PC-9 (cell line): Measurements from ENCODE around the gene SFTPD. TPM values are rescaled to one million over a fixed set of nuclear protein-coding genes. Genes with fewer than 3 reads are reported as not detected.
A peak's percentile ranks its signal among the peaks of the same experiment; 100 is the strongest.
"Not testable (repeated sequence)": the region's sequence is repeated elsewhere in the genome, so short reads cannot be mapped to it uniquely, and the experiment has no call there.

Source experiments
- BruUV-seq: library from RNA; stranded (reverse); fragments of 400-500 nt; replicated peaks from 2 replicates; lab custom pipeline; 2021; lab: Mats Ljungman, UMichigan
- CTCF ChIA-PET: fragments of 300-600 bp; sonication (Branson Sonifier 250); formaldehyde crosslinking; loops from one replicate; lab custom pipeline; 2022; ENCODE audit warnings: antibody characterized with exemption; lab: Charles Lee
- POLR2A ChIA-PET: fragments of 300-600 bp; sonication (Branson Sonifier 250); formaldehyde crosslinking; loops from one replicate; lab custom pipeline; 2022; ENCODE audit warnings: antibody characterized with exemption; ENCODE audit not compliant: unreplicated experiment; lab: Charles Lee
- DNase-seq, 2 experiments: peaks; one replicate each; pipeline versions ENCODE4 v3.0.0 to v3.0.0-alpha.2; 2015 to 2022; ENCODE audit warnings: mixed read lengths in 1 of 2
- H2AFZ ChIP-seq: fragments of 200-600 bp; sonication (generic); 2 replicates; pipeline ENCODE4 v1.8.1; 2017; ENCODE audit warnings: antibody characterized with exemption
- H3F3A ChIP-seq: fragments of 200-600 bp; sonication (generic); 2 replicates; pipeline ENCODE4 v1.8.1; 2017; ENCODE audit warnings: antibody characterized with exemption, mild to moderate bottlenecking, low read depth; ENCODE audit not compliant: insufficient read depth
- H3K27ac ChIP-seq: fragments of 200-600 bp; sonication (generic); 2 replicates; pipeline ENCODE4 v1.6.1; 2016; ENCODE audit warnings: mixed run types
- H3K27me3 ChIP-seq: fragments of 200-600 bp; sonication (generic); 2 replicates; pipeline ENCODE4 v1.6.1; 2016; ENCODE audit warnings: low read depth, mixed run types; ENCODE audit not compliant: insufficient read depth
- H3K36me3 ChIP-seq: fragments of 200-600 bp; sonication (generic); 2 replicates; pipeline ENCODE4 v1.6.1; 2016; ENCODE audit warnings: low read depth, mixed run types
- H3K4me1 ChIP-seq: fragments of 200-600 bp; sonication (generic); replicated peaks from 2 replicates; pipeline ENCODE4 v1.6.1; 2016; ENCODE audit warnings: mixed run types; ENCODE audit not compliant: insufficient read depth
- H3K4me2 ChIP-seq: fragments of 200-600 bp; sonication (generic); 2 replicates; pipeline ENCODE4 v1.6.1; 2017; ENCODE audit warnings: mixed run types
- H3K4me3 ChIP-seq: fragments of 200-600 bp; sonication (generic); 2 replicates; pipeline ENCODE4 v1.6.1; 2016; ENCODE audit warnings: mixed run types
- H3K79me2 ChIP-seq: fragments of 200-600 bp; sonication (generic); 2 replicates; pipeline ENCODE4 v1.6.1; 2017; ENCODE audit warnings: low read depth, mixed run types
- H3K9me2 ChIP-seq: fragments of 200-600 bp; sonication (generic); 2 replicates; pipeline ENCODE4 v1.8.1; 2017; ENCODE audit warnings: mild to moderate bottlenecking; ENCODE audit not compliant: insufficient read depth
- H3K9me3 ChIP-seq: fragments of 200-600 bp; sonication (generic); 2 replicates; pipeline ENCODE4 v1.8.1; 2016; ENCODE audit warnings: low read depth; ENCODE audit not compliant: insufficient read depth
- H4K20me1 ChIP-seq: fragments of 200-600 bp; sonication (generic); 2 replicates; pipeline ENCODE4 v1.8.1; 2017; ENCODE audit not compliant: insufficient read depth
- EZH2 ChIP-seq: fragments of 200-600 bp; sonication (generic); IDR thresholded peaks from 2 replicates; pipeline ENCODE4 v1.8.0; 2017; ENCODE audit warnings: antibody characterized with exemption, low read depth
- intact Hi-C: fragments of 100-400 bp; cut with micrococcal nuclease; formaldehyde crosslinking; loops from one replicate; pipeline ENCODE4 v1.10.0; 2022; ENCODE audit not compliant: unreplicated experiment
- total RNA-seq: library from RNA; stranded (reverse); gene quantifications from 2 replicates; pipeline ENCODE4 v1.2.3, GENCODE V29; 2021
- TF ChIP-seq, protein P1 (sequence below): fragments of 200-600 bp; sonication (generic); conservative IDR thresholded peaks from 2 replicates; pipeline ENCODE4 v1.6.1; 2017; ENCODE audit warnings: mixed run types, antibody characterized with exemption, mild to moderate bottlenecking, moderate library complexity

SFTPD gene
- total RNA-seq, 1 experiment from 2014 or later: not detected

DNA sequence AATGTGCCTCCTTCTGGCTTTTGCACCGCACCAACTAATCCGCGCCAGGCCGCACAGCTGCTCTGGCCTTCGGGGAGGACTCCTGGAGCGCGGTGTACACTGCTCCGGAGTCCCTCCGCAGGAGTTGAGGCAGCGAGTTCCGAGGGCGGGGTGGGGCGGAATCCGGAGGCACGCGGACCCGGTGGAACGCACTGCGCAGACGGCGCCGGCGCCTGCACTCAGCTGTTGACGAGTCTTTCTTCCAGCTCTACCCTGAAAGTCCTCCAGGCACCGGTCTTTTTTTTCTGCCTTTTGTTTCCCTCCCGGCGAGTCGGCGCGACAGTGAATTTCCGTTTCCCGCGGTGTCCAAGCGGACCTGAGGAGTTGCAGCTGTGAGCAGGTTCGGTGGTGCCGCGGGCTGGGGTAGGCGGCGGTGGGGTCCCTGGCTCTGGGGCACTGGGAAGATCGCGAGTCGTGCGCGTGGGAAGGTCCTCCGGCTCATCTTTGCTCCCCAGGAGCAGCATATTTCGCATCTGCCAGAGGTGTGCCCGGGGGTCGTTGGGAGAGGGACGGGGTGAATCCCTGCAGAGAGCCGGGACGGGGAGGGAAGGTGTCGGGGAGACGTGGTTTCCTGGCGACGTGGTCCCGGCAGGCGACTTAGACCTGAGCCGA is 44.1 kb downstream of the SFTPD start:
- Histone ChIP-seq H3K27me3 (peaks cover 14% of the 10 kb centered on the region; the same call in 1 of the 2 replicates), H3K27ac (no peak overlapping the region), H3K4me1 (peaks cover 8% of the 10 kb centered on the region), H3K9me3 (no peaks in the 10 kb centered on the region), H3K4me2 (peak overlapping the region; percentile 98), H3K36me3 (no peaks in the 10 kb centered on the region), H4K20me1 (no peaks in the 10 kb centered on the region), H3K4me3 (peak overlapping the region; percentile 80), H3K9me2 (no peaks in the 10 kb centered on the region), H2AFZ (peak overlapping the region; percentile 96), H3K79me2 (no peaks in the 10 kb centered on the region), H3F3A (no peaks in the 10 kb centered on the region)
- BruUV-seq: no TSS peak
- intact Hi-C loops: loop anchor here (2.0 kb wide), 1 partner anchor 76 kb away; no protein-coding TSS in a partner anchor
- DNase-seq: peak; percentile 49 to 71
- TF ChIP-seq, protein P1, sequence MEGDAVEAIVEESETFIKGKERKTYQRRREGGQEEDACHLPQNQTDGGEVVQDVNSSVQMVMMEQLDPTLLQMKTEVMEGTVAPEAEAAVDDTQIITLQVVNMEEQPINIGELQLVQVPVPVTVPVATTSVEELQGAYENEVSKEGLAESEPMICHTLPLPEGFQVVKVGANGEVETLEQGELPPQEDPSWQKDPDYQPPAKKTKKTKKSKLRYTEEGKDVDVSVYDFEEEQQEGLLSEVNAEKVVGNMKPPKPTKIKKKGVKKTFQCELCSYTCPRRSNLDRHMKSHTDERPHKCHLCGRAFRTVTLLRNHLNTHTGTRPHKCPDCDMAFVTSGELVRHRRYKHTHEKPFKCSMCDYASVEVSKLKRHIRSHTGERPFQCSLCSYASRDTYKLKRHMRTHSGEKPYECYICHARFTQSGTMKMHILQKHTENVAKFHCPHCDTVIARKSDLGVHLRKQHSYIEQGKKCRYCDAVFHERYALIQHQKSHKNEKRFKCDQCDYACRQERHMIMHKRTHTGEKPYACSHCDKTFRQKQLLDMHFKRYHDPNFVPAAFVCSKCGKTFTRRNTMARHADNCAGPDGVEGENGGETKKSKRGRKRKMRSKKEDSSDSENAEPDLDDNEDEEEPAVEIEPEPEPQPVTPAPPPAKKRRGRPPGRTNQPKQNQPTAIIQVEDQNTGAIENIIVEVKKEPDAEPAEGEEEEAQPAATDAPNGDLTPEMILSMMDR: no peak
- 0 out of 2 replicates have a peak, but pooled peaks have one; percentile 19 for TF ChIP-seq EZH2
- CTCF ChIA-PET: no interaction called here
- POLR2A ChIA-PET: interaction anchor here (0.5 to 0.6 kb wide), 2 partner anchors 174 to 222 kb away, joined by 3 to 5 read pairs; no protein-coding TSS in a partner anchor

DNA sequence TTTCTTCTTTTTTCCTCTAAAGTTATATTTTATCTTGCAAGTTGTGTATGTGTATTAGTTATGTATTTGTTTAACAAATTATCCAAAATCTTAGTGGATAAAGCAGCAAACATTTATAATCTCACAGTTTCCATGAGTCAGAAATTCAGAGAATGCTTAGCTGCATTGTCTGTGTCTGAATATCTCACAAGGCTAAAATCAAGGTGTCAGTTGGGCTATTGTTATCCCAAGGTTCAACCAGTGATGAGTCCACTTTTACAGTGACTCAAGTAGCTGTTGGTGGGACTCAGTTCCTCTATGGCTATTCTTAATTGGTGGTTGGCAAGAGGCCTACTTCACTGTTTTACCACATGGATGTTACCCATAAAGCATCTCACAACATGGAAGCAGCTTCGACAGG is 47.3 kb downstream of the SFTPD start:
- BruUV-seq: not testable (repeated sequence)

DNA sequence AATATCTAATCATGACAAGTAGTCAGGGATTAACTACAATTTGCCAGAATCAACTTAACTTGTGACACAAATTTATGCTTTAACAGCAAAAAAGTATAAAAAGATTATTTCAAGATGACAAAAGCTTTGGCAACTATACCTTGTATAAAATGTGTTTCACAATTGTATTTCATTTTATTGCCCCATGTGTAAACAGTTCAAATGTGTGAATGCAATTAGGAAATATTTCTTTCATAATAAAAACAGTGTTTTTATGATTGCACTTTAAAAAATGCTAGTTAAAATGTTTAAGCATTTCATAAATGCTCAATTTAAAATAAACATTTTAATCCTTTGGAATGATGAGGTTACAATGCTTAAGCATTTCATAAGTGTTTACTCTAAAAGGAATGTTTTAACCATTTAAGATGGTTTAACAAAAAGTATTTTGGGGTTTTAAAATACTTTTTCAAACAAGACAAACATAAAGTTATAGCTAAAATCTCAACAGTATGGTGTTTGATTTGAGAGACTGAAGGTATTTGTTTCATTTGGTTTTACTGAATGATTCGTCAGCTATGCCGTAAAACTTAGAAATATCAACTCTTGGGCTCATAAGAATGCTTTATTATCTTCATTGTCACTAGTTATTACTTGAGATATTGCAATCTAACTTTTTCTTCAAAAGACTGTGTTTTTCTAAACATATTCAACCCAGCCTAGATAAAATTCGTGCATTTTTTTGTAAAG is 50.1 kb downstream of the SFTPD start:
- no peaks in the 10 kb centered on the region for H3K9me2 ChIP-seq
- DNase-seq: peak in 1 of 2 experiments; percentile 51
- intact Hi-C loops: no loop called here
- TF ChIP-seq EZH2: no peak
- TF ChIP-seq, protein P1: no peak
- no peak overlapping the region for H3K4me3 ChIP-seq
- POLR2A ChIA-PET: no interaction called here
- no peaks in the 10 kb centered on the region for H3K79me2 ChIP-seq
- no peak overlapping the region for H2AFZ ChIP-seq
- CTCF ChIA-PET: no interaction called here
- H3K9me3 ChIP-seq: no peaks in the 10 kb centered on the region
- H3K4me1 ChIP-seq: peaks cover 11% of the 10 kb centered on the region
- H4K20me1 ChIP-seq: no peaks in the 10 kb centered on the region
- BruUV-seq: no TSS peak
- no peaks in the 10 kb centered on the region for H3K27me3 ChIP-seq
- no peaks in the 10 kb centered on the region for H3F3A ChIP-seq
- no peak overlapping the region; the same call in 1 of the 2 replicates for H3K4me2 ChIP-seq
- H3K36me3 ChIP-seq: no peaks in the 10 kb centered on the region
- H3K27ac ChIP-seq: no peak overlapping the region

More for the DNA sequence above, 47.3 kb downstream of the SFTPD start:
- H3K36me3 ChIP-seq, H3F3A ChIP-seq, H3K9me2 ChIP-seq, DNase-seq, CTCF ChIA-PET, H3K4me2 ChIP-seq, intact Hi-C loops, H3K79me2 ChIP-seq, H3K9me3 ChIP-seq, POLR2A ChIA-PET, H3K4me3 ChIP-seq, H2AFZ ChIP-seq, H4K20me1 ChIP-seq, H3K27ac ChIP-seq: not testable (repeated sequence)
- Histone ChIP-seq H3K27me3 (peaks cover 14% of the 10 kb centered on the region; the same call in 1 of the 2 replicates), H3K4me1 (peaks cover 18% of the 10 kb centered on the region)

DNA sequence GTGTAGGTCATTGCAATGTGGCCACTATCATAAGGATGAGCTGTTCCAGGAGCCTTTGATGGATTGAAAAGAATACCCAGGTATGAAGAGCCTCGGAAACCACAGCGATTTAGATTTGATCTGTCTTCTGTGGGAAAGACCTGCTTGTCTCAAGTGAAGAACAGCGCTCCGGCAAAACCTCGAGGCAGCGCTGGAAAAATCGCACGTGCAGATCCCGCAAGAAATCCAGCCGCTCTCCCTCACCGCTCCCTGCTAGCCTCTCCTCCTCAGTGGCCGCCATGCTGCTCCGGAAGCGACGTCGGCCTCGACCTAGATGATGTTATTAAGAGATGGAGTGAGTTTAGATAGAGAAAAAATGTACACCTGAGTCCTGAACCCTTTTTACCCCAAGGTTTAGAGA is 56.0 kb downstream of the SFTPD start:
- POLR2A ChIA-PET, intact Hi-C loops, H3K79me2 ChIP-seq, H3F3A ChIP-seq, H3K9me2 ChIP-seq, H3K9me3 ChIP-seq, H4K20me1 ChIP-seq, H2AFZ ChIP-seq, H3K4me3 ChIP-seq, H3K27me3 ChIP-seq, H3K27ac ChIP-seq, H3K4me1 ChIP-seq, BruUV-seq, CTCF ChIA-PET, H3K36me3 ChIP-seq, H3K4me2 ChIP-seq, DNase-seq: not testable (repeated sequence)
